Hematopoietic multipotent progenitor cell (in vitro differentiated cells): ENCODE data around the gene LDAH. TPM values are rescaled to one million over a fixed set of nuclear protein-coding genes. Genes with fewer than 3 reads are reported as not detected.
A peak's percentile ranks its signal among the peaks of the same experiment; 100 is the strongest.

Source experiments
- DNase-seq, 3 donors: peaks; one replicate each; pipeline ENCODE4 v3.0.0-alpha.2; 2011 to 2015; ENCODE audit warnings: low read depth in 2 of 3, low spot score in 2 of 3
- total RNA-seq: library from RNA; depleted of rRNA; stranded (reverse); fragments of >200 nt; gene quantifications from one replicate; pipeline ENCODE4 v1.2.3, GENCODE V29; 2012

LDAH gene
- total RNA-seq, 1 donor = 13.7 TPM

- no peak for DNase-seq
These were observed 153.2 kb downstream of the LDAH start for GRCh38 chr2:20669562-20670314.

- DNase-seq = no peak
These were observed 153.9 kb downstream of the LDAH start for GRCh38 chr2:20668871-20669475.

GRCh38 chr2:20668451-20668850 is 154.4 kb downstream of the LDAH start:
- DNase-seq = no peak

GRCh38 chr2:20667531-20668401 is 155.1 kb downstream of the LDAH start:
- no peak for DNase-seq

- no peak for DNase-seq
These were observed 155.8 kb downstream of the LDAH start for GRCh38 chr2:20667151-20667530.

- DNase-seq = peak in 2 of 3 donors; percentile 54 to 63
These were observed 156.4 kb downstream of the LDAH start, which contains the start of gene GDF7 for GRCh38 chr2:20666304-20667150. Gene GDF7, plus strand, starts transcription at chr2:20667144. Its CDS starts 96 bp downstream, at chr2:20667240.

- no peak for DNase-seq
These were observed 156.9 kb downstream of the LDAH start for GRCh38 chr2:20666005-20666303.

GRCh38 chr2:20665243-20666004 is 157.5 kb downstream of the LDAH start:
- no peak for DNase-seq

- DNase-seq = no peak
These were observed 158.3 kb downstream of the LDAH start for GRCh38 chr2:20664431-20665242.

GRCh38 chr2:20664071-20664390 is 158.9 kb downstream of the LDAH start:
- DNase-seq = no peak

- DNase-seq = no peak
These were observed 159.5 kb downstream of the LDAH start for GRCh38 chr2:20663196-20664070.

GRCh38 chr2:20662308-20662937 is 160.5 kb downstream of the LDAH start:
- no peak for DNase-seq

GRCh38 chr2:20661421-20662307 is 161.2 kb downstream of the LDAH start:
- peak; percentile 47 to 80 (median 63) for DNase-seq

GRCh38 chr2:20660506-20661420 is 162.1 kb downstream of the LDAH start:
- no peak for DNase-seq

GRCh38 chr2:20657522-20658235 is 165.2 kb downstream of the LDAH start:
- no peak for DNase-seq
